Kidney (tissue), 14 donors: ENCODE data around the gene RNF34. TPM values are rescaled to one million over a fixed set of nuclear protein-coding genes. Genes with fewer than 3 reads are reported as not detected.

Source experiments
- DNase-seq, 5 donors: peaks; one replicate each; pipeline ENCODE4 v3.0.0-alpha.2; 2013 to 2020
- FAIRE-seq: peaks from 2 replicates; lab custom pipeline; 2012; peaks lifted over from hg19 to GRCh38; lab: Jason Lieb, UNC
- H3K27ac ChIP-seq, 2 donors: one replicate each; pipeline ENCODE4 v1.7.0; 2013; ENCODE audit warnings: low read depth in 2 of 2, low read length in 2 of 2, inconsistent platforms in 1 of 2
- H3K27me3 ChIP-seq: one replicate; pipeline ENCODE4 v1.7.1; 2013; ENCODE audit warnings: low read length, inconsistent platforms; ENCODE audit not compliant: control insufficient read depth, insufficient read depth
- H3K36me3 ChIP-seq, 3 donors: one replicate each; pipeline versions ENCODE4 v1.7.0 to v1.7.1; 2013; ENCODE audit warnings: low read length in 3 of 3, control low read depth in 1 of 3, inconsistent platforms in 1 of 3; ENCODE audit not compliant: insufficient read depth in 3 of 3, control insufficient read depth in 2 of 3
- H3K4me1 ChIP-seq, 3 donors: one replicate each; pipeline versions ENCODE4 v1.7.0 to v1.7.1; 2013; ENCODE audit warnings: low read length in 3 of 3, inconsistent platforms in 1 of 3, low read depth in 1 of 3; ENCODE audit not compliant: control insufficient read depth in 2 of 3, insufficient read depth in 2 of 3
- H3K4me3 ChIP-seq, 3 donors: one replicate each; pipeline versions ENCODE4 v1.7.0 to v1.8.1; 2013; ENCODE audit warnings: low read length in 3 of 3, control low read depth in 1 of 3, inconsistent platforms in 1 of 3
- H3K9ac ChIP-seq, 3 donors: one replicate each; pipeline versions ENCODE4 v1.7.0 to v1.7.1; 2013; ENCODE audit warnings: low read length in 3 of 3, control low read depth in 1 of 3, inconsistent platforms in 1 of 3
- H3K9me3 ChIP-seq, 3 donors: one replicate each; pipeline versions ENCODE4 v1.7.0 to v1.7.1; 2013; ENCODE audit warnings: low read length in 3 of 3, control low read depth in 1 of 3, inconsistent platforms in 1 of 3; ENCODE audit not compliant: control insufficient read depth in 2 of 3, insufficient read depth in 1 of 3
- CTCF ChIP-seq: IDR thresholded peaks from 3 replicates; pipeline ENCODE4 v1.5.1; 2012; ENCODE audit warnings: mild to moderate bottlenecking, moderate library complexity, borderline replicate concordance; ENCODE audit not compliant: insufficient read depth; ENCODE audit errors: extremely low read depth
- intact Hi-C: fragments of 100-400 bp; cut with DNase I; formaldehyde crosslinking; loops from one replicate; pipeline ENCODE4 v1.11.1; 2022
- polyA plus RNA-seq: library from polyadenylated mRNA; stranded (reverse); fragments of 350-450 nt; fragmentation: Illumina TruSeq; extraction: RNeasy Lipid Tissue Mini Kit (QIAGEN cat#74804); gene quantifications from one replicate; pipeline ENCODE4 v1.2.3, GENCODE V29; 2014; ENCODE audit warnings: low read depth, low replicate concordance; ENCODE audit not compliant: insufficient read depth
- total RNA-seq: library from RNA; stranded (reverse); fragmentation: NEBNext Ultra II Directional; extraction: Animal tissue kit (Norgen Biotek cat#: 25700); gene quantifications from one replicate; pipeline ENCODE4 v1.2.1, GENCODE V29; 2021
- donor health status: control.
- donor health status: control.
- donor health status: control.
- donor health status: control.
- donor health status: control.
- donor health status: DM: yes; HTN: yes; CAD: no.
- donor health status: Normal renal cell carcinoma (clear cell type).

RNF34 gene
- total and polyA plus RNA-seq, 2 donors from 2014 or later = 18.8 to 48.1 TPM

GRCh38 chr12:121405211-121405610 is 5.3 kb downstream of the RNF34 start:
- FAIRE-seq = no peak
- no peak for TF ChIP-seq CTCF
- no peaks in the 10 kb centered on the region for H3K9me3 ChIP-seq
- intact Hi-C loops = no loop called here
- DNase-seq = no peak
- H3K36me3 ChIP-seq = peaks cover 0 to 6% (median 0%) of the 10 kb centered on the region in 3 donors
- no peaks in the 10 kb centered on the region for H3K27me3 ChIP-seq
- no peak overlapping the region for H3K9ac ChIP-seq
- no peak overlapping the region for H3K27ac ChIP-seq
- H3K4me3 ChIP-seq = no peak overlapping the region
- H3K4me1 ChIP-seq = peaks cover 0 to 6% (median 4%) of the 10 kb centered on the region in 3 donors

- Histone ChIP-seq H3K9me3 (no peaks in the 10 kb centered on the region), H3K4me1 (no peaks in the 10 kb centered on the region), H3K9ac (no peak overlapping the region), H3K27ac (no peak overlapping the region), H3K27me3 (no peaks in the 10 kb centered on the region), H3K36me3 (peaks cover under 1 to 22% (median 3%) of the 10 kb centered on the region in 3 donors), H3K4me3 (no peak overlapping the region)
- FAIRE-seq (no peak), DNase-seq (no peak)
- intact Hi-C loops = no loop called here
- no peak for TF ChIP-seq CTCF
Measured at GRCh38 chr12:121413917-121414316, 14.0 kb downstream of the RNF34 start.

- H3K4me3 ChIP-seq = no peak overlapping the region
- DNase-seq = no peak
- FAIRE-seq = no peak
- peaks cover 8 to 52% (median 16%) of the 10 kb centered on the region in 3 donors for H3K36me3 ChIP-seq
- H3K9me3 ChIP-seq = no peaks in the 10 kb centered on the region
- no peak overlapping the region for H3K27ac ChIP-seq
- H3K9ac ChIP-seq = no peak overlapping the region
- H3K4me1 ChIP-seq = no peaks in the 10 kb centered on the region
- no peaks in the 10 kb centered on the region for H3K27me3 ChIP-seq
- intact Hi-C loops = no loop called here
- no peak for TF ChIP-seq CTCF
Measured at GRCh38 chr12:121417847-121418246, 17.9 kb downstream of the RNF34 start.

GRCh38 chr12:121420109-121420508 is 20.2 kb downstream of the RNF34 start:
- Histone ChIP-seq H3K36me3 (peaks cover 8 to 68% (median 28%) of the 10 kb centered on the region in 3 donors), H3K27me3 (no peaks in the 10 kb centered on the region), H3K4me1 (no peaks in the 10 kb centered on the region), H3K27ac (no peak overlapping the region), H3K9me3 (no peaks in the 10 kb centered on the region), H3K4me3 (no peak overlapping the region), H3K9ac (no peak overlapping the region)
- TF ChIP-seq CTCF = no peak
- intact Hi-C loops = no loop called here
- FAIRE-seq (no peak), DNase-seq (no peak)
